Measurements from ENCODE around the gene MIEN1. TPM values are rescaled to one million over a fixed set of nuclear protein-coding genes. Genes with fewer than 3 reads are reported as not detected.
"Not testable (repeated sequence)": the region's sequence is repeated elsewhere in the genome, so short reads cannot be mapped to it uniquely, and the experiment has no call there.

MIEN1 gene
- total RNA-seq, 1 experiment from 2014 or later: 50.8 TPM

DNA sequence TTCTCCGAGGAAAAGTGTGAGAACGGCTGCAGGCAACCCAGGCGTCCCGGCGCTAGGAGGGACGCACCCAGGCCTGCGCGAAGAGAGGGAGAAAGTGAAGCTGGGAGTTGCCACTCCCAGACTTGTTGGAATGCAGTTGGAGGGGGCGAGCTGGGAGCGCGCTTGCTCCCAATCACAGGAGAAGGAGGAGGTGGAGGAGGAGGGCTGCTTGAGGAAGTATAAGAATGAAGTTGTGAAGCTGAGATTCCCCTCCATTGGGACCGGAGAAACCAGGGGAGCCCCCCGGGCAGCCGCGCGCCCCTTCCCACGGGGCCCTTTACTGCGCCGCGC, 30.5 kb downstream of the MIEN1 start, which contains the start of gene ERBB2:
TSS of gene ERBB2 (plus strand) at position 247 of the 330 bp plus-strand sequence. CDS start 175 bp downstream, outside the sequence.
- Histone ChIP-seq H3K18ac (ENCODE audit: insufficient read length, low read depth, low read length) (no peak within 1 kb of the TSS), H3K23ac (ENCODE audit: insufficient read length, low read depth, low read length) (no peak within 1 kb of the TSS), H4K20me1 (ENCODE audit: control insufficient read depth, insufficient read depth, insufficient read length) (no peaks in the 10 kb centered on the region), H3K4me2 (ENCODE audit: insufficient read depth, insufficient read length, low read length) (peak within 1 kb of the TSS; percentile 95), H3K4ac (ENCODE audit: low read depth, low read length) (no peak within 1 kb of the TSS), H2AK5ac (ENCODE audit: insufficient read length, low read length) (no peak within 1 kb of the TSS), H2BK5ac (ENCODE audit: insufficient read length, low read length) (no peak within 1 kb of the TSS), H3K9me3 (ENCODE audit: control insufficient read depth, low read depth, low read length) (no peaks in the 10 kb centered on the region), H2AFZ (ENCODE audit: low read length) (no peak within 1 kb of the TSS), H2BK15ac (ENCODE audit: low read depth, low read length) (no peak within 1 kb of the TSS), H4K8ac (replicated peaks; ENCODE audit: insufficient read length, low read depth, low read length) (no peak within 1 kb of the TSS), H3K4me1 (ENCODE audit: insufficient read depth, low read length) (peaks cover 30% of the 10 kb centered on the region), H3K79me1 (ENCODE audit: insufficient read depth, low read depth, low read length, poor library complexity, severe bottlenecking) (no peaks in the 10 kb centered on the region), H3K79me2 (ENCODE audit: insufficient read depth, low read length) (peaks cover 38% of the 10 kb centered on the region), H3T11ph (ENCODE audit: low read length) (no peak within 1 kb of the TSS), H2BK12ac (ENCODE audit: insufficient read length, low read depth, low read length) (no peak within 1 kb of the TSS), H3K27me3 (ENCODE audit: insufficient read depth, low read length) (no peaks in the 10 kb centered on the region), H2BK120ac (ENCODE audit: low read depth, low read length, poor library complexity, severe bottlenecking) (no peak within 1 kb of the TSS), H4K91ac (ENCODE audit: insufficient read length, low read depth, low read length) (no peak within 1 kb of the TSS), H4K5ac (ENCODE audit: insufficient read length, low read depth, low read length) (no peak within 1 kb of the TSS), H3K56ac (ENCODE audit: insufficient read length, low read depth, low read length) (no peak within 1 kb of the TSS), H2BK20ac (ENCODE audit: low read depth, low read length, poor library complexity, severe bottlenecking) (no peak within 1 kb of the TSS), H3K27ac (ENCODE audit: insufficient read length, low read depth, low read length) (no peak within 1 kb of the TSS), H3K14ac (ENCODE audit: insufficient read depth, low read length) (peak within 1 kb of the TSS; percentile 50; the same call in 1 of the 2 replicates), H3K23me2 (ENCODE audit: insufficient read length, low read depth, low read length, poor library complexity, severe bottlenecking) (peaks cover 8% of the 10 kb centered on the region), H3K9ac (ENCODE audit: extremely low read depth, insufficient read length, low read length) (peak within 1 kb of the TSS; percentile 61)
- no CpG with 5 or more reads among the region's 20 CpGs for WGBS (ENCODE audit: extremely low coverage, insufficient read length, low lambda C conversion rate)
- H3K36me3 Mint-ChIP-seq (ENCODE audit: insufficient read depth in 1 of 3, low read depth in 3 of 3): peaks cover 9 to 31% (median 23%) of the 10 kb centered on the region in 3 experiments
- peak within 1 kb of the TSS; percentile 91 to 97 (median 91) for H3K27ac Mint-ChIP-seq
- H3K9me3 Mint-ChIP-seq: no peaks in the 10 kb centered on the region
- H3K4me3 Mint-ChIP-seq: peak within 1 kb of the TSS; percentile 92 to 97
- peak; percentile 88 for DNase-seq
- H3K27me3 Mint-ChIP-seq (ENCODE audit: low read depth): no peaks in the 10 kb centered on the region; the same call in 1 of the 2 replicates
- TF ChIP-seq, protein P1, sequence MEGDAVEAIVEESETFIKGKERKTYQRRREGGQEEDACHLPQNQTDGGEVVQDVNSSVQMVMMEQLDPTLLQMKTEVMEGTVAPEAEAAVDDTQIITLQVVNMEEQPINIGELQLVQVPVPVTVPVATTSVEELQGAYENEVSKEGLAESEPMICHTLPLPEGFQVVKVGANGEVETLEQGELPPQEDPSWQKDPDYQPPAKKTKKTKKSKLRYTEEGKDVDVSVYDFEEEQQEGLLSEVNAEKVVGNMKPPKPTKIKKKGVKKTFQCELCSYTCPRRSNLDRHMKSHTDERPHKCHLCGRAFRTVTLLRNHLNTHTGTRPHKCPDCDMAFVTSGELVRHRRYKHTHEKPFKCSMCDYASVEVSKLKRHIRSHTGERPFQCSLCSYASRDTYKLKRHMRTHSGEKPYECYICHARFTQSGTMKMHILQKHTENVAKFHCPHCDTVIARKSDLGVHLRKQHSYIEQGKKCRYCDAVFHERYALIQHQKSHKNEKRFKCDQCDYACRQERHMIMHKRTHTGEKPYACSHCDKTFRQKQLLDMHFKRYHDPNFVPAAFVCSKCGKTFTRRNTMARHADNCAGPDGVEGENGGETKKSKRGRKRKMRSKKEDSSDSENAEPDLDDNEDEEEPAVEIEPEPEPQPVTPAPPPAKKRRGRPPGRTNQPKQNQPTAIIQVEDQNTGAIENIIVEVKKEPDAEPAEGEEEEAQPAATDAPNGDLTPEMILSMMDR (conservative IDR thresholded peaks at IDR 0.05): no peak
- peaks cover 66 to 77% of the 10 kb centered on the region in 2 experiments for H3K4me1 Mint-ChIP-seq

DNA sequence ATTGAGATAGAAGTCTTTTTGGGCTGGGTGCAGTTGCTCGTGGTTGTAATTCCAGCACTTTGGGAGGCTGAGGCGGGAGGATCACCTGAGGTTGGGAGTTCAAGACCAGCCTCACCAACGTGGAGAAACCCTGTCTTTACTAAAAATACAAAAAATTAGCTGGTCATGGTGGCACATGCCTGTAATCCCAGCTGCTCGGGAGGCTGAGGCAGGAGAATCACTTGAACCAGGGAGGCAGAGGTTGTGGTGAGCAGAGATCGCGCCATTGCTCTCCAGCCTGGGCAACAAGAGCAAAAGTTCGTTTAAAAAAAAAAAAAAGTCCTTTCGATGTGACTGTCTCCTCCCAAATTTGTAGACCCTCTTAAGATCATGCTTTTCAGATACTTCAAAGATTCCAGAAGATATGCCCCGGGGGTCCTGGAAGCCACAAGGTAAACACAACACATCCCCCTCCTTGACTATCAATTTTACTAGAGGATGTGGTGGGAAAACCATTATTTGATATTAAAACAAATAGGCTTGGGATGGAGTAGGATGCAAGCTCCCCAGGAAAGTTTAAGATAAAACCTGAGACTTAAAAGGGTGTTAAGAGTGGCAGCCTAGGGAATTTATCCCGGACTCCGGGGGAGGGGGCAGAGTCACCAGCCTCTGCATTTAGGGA, 31.0 kb downstream of the MIEN1 start:
- H2BK12ac ChIP-seq (ENCODE audit: insufficient read length, low read depth, low read length); H4K8ac ChIP-seq (replicated peaks; ENCODE audit: insufficient read length, low read depth, low read length); H3K27me3 ChIP-seq (ENCODE audit: insufficient read depth, low read length); H3K56ac ChIP-seq (ENCODE audit: insufficient read length, low read depth, low read length); H3K27me3 Mint-ChIP-seq (ENCODE audit: low read depth); H4K20me1 ChIP-seq (ENCODE audit: control insufficient read depth, insufficient read depth, insufficient read length); H3K27ac ChIP-seq (ENCODE audit: insufficient read length, low read depth, low read length); H3K14ac ChIP-seq (ENCODE audit: insufficient read depth, low read length); H2AK5ac ChIP-seq (ENCODE audit: insufficient read length, low read length); H3K23ac ChIP-seq (ENCODE audit: insufficient read length, low read depth, low read length); H3K4ac ChIP-seq (ENCODE audit: low read depth, low read length); H3K9me3 ChIP-seq (ENCODE audit: control insufficient read depth, low read depth, low read length); H3K9me3 Mint-ChIP-seq; H3K79me1 ChIP-seq (ENCODE audit: insufficient read depth, low read depth, low read length, poor library complexity, severe bottlenecking); H3T11ph ChIP-seq (ENCODE audit: low read length); H2BK5ac ChIP-seq (ENCODE audit: insufficient read length, low read length); H2AFZ ChIP-seq (ENCODE audit: low read length); H2BK20ac ChIP-seq (ENCODE audit: low read depth, low read length, poor library complexity, severe bottlenecking); H2BK15ac ChIP-seq (ENCODE audit: low read depth, low read length); H4K5ac ChIP-seq (ENCODE audit: insufficient read length, low read depth, low read length); H3K18ac ChIP-seq (ENCODE audit: insufficient read length, low read depth, low read length); DNase-seq; H2BK120ac ChIP-seq (ENCODE audit: low read depth, low read length, poor library complexity, severe bottlenecking); H3K23me2 ChIP-seq (ENCODE audit: insufficient read length, low read depth, low read length, poor library complexity, severe bottlenecking); H4K91ac ChIP-seq (ENCODE audit: insufficient read length, low read depth, low read length): not testable (repeated sequence)
- Histone ChIP-seq H3K4me2 (ENCODE audit: insufficient read depth, insufficient read length, low read length) (peak overlapping the region; percentile 95), H3K79me2 (ENCODE audit: insufficient read depth, low read length) (peaks cover 33% of the 10 kb centered on the region), H3K9ac (ENCODE audit: extremely low read depth, insufficient read length, low read length) (peak overlapping the region; percentile 58), H3K4me1 (ENCODE audit: insufficient read depth, low read length) (peaks cover 32% of the 10 kb centered on the region)
- H3K27ac Mint-ChIP-seq: peak overlapping the region; percentile 91 to 97 (median 91)
- WGBS (ENCODE audit: extremely low coverage, insufficient read length, low lambda C conversion rate): no CpG with 5 or more reads among the region's 11 CpGs
- H3K4me1 Mint-ChIP-seq: peaks cover 66 to 77% of the 10 kb centered on the region in 2 experiments
- H3K4me3 Mint-ChIP-seq: peak overlapping the region; percentile 92 to 97
- H3K36me3 Mint-ChIP-seq (ENCODE audit: insufficient read depth in 1 of 3, low read depth in 3 of 3): peaks cover 11 to 27% (median 18%) of the 10 kb centered on the region in 3 experiments

Measured in H9 (cell line).